HG03342 (cell line): ENCODE measurements around the gene COPG1.
"Not testable (repeated sequence)": the region's sequence is repeated elsewhere in the genome, so short reads cannot be mapped to it uniquely, and the experiment has no call there.

Experiments
- ATAC-seq: cut with Tn5 transposase; IDR thresholded peaks from one replicate; pipeline ENCODE4 v1.9.1; 2021; ENCODE audit warnings: mild to moderate bottlenecking, moderate library complexity; ENCODE audit not compliant: unreplicated experiment

Gene COPG1

GRCh38 chr3:129240436-129240835 lies 9.0 kb upstream of the COPG1 start:
- ATAC-seq, result no peak

DNA sequence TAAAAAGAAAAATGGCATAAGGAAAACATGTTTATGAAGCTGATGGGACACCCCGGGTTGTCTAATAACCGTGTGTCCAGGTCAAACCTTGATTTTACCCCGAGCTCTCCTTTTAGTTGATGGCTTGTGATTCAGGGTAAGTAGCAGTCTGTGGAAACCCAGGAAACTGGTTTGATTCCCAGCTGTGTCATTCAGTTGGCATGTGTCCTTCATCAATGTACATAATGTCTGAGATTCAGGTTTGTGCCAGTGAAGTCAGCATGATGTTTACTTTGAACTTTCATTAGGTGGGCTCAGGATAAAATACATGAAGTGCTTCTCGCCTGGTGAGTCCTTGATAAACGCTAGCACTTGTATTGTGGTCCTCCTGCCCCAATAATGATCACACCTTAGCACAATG lies 4.3 kb upstream of the COPG1 start:
- no peak for ATAC-seq

DNA sequence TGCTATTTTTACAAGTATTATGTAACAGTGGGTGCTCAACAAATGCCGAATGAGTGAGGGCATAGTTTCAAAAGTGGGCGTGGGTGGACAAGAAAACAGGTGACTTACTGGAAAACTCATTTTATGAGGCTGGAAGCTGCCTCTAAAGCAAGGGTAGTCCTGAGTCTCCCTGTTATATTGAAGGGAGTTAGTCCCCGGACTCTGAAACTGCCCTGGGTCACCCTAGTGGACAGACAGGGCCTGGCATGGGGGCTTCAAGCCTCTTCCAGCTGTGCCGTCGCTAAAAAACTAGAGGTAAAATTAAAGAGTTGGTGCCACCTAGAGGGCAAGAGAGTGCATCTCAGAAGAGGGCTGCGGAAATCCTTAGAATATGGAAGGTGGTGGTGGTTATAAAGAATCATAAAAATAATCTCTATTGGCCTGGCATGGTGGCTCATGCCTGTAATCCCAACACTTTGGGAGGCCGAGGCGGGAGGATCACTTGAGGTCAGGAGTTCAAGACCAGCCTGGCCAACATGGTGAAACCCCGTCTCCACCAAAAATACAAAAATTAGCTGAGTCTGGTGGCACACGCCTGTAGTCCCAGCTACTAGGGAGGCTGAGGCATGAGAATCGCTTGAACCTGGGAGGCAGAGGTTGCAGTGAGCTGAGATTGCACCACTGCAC lies 3.6 kb upstream of the COPG1 start:
- ATAC-seq, result peak; percentile 68

- no peak for ATAC-seq
Observed at GRCh38 chr3:129246636-129247035, 2.8 kb upstream of the COPG1 start.

DNA sequence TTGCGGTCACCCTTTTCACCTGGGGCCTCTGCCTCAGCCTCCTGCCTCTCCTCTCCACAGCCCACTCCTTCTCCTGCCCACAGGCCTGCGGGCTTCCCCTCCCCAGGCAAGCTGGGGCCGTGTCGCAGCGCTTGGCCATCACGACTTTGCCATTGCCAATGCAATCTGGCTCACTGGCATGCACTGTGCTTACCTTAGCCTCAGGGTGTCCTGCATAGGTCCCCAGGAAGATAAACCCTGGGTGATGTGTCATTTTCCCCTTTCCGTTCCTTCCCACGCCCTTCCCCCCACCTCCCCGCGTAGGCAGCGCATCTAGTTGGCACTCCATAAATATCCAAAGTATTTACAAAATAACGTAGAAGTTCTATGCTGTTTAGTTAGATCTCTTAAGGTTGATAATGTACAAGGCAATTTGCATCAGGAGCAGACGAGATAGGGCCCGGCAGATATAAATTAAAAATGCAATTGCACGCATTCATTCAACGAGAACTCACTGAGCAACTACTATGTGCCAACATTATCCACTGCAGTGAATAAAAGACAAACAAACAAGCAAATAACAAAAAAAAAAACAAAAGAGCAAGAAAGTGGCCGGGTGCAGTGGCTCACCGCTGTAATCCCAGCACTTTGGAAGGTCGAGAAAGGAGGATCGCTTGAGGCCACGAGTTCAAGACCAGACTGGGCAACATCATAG lies 973 bp upstream of the COPG1 start:
- ATAC-seq, result no peak

- no peak for ATAC-seq
Observed at GRCh38 chr3:129252748-129253147, 3.3 kb downstream of the COPG1 start.

DNA sequence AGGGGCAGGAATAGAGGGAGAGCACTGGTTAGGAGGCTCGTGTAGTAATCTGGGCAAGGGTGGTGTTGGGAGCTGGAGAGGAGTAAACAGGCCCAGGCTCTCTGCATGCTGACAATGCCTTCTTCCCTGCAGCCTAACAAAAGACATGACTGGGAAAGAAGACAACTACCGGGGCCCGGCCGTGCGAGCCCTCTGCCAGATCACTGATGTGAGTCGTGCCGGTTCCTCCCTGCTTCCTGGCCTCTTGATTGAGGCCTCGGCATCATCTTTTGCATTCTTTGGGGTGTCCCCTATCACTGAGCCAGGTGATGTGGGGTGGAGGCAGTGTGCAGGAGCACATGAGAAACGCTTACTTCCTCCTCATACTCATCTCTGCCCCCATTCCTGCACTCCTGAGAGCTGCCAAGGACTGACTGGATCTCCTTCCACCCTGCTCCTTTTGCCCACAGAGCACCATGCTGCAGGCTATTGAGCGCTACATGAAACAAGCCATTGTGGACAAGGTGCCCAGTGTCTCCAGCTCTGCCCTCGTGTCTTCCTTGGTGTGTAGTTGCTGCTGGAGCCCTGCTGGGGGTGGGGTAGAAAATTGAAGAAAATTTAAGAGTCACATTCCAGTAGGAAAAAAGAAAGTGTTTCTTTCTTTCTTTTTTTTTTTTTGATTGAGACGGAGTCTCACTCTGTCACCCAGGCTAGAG lies 5.3 kb downstream of the COPG1 start:
- no peak for ATAC-seq

DNA sequence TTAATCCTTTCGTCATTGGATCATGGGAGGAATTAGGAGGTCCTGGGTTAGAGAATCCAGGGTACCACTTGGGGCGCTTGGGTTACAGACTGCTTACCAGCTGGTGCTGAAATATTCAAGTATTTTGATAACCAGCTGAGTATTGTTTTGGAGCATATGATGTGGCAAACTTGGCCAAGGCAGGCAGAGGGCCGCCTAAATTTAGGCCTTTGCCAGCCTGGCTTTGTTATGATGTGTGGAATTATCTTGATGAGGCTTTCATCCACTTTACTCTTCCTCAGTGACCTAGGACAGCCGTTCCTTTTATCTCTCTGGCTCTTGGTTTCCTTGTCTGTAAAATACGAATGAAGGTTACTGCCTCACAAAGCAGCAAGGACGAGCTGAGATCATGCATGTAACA lies 6.9 kb downstream of the COPG1 start:
- ATAC-seq, result no peak

DNA sequence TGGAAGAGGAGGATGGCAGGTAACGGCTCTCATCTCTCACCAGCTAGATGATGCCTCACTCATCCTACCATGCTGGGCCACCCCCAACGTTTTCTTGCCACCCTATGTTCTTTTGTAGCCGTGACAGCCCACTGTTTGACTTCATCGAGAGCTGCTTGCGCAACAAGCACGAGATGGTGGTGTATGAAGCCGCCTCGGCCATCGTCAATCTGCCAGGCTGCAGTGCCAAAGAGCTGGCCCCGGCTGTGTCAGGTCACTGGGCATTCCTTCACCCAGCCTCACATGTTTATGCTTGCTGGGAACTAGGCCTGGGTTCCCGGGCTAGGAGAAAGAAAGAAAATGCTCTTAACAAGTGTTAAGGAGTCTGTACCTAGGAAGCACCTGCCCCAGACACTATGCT lies 8.2 kb downstream of the COPG1 start:
- ATAC-seq, result no peak

DNA sequence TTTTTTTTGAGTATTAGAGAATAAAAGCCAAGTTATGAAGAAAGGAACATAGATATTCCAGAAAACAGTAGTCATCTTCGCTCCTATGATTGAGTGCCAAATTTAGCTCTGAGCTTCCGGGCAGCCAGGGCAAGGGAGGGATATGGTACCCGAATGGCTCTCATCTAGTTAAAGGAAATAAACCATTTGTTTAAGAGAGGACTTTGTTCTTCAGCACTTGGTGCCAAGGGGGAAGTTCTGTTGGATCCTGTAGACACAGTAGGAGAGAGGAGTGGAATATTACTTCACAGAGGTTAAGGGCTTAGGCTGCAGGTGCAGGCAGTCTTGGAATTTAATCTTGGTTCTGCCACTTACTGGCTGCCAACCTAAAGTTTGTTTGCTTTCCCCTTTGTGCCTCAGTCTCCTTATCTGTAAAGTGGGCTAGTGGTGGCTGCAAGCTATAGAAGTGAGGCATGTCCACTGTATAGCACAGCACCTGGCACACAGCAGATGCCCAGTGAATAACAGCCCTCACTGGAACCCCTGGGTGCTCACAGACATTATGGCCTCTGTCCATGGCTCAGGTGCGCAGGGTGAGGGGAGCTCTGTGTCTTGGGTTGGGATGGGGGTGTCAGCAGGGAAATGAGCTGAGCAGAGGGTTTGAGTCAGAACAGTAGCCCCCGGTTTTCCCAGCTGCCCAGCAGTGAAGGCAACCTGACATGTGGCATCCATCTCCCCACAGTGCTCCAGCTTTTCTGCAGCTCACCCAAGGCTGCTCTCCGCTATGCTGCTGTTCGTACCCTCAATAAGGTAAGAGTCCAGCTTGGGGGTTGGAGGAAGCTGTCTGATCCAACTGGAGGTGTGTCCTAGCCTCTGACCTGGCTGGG lies 10.4 kb downstream of the COPG1 start:
- ATAC-seq, result no peak

DNA sequence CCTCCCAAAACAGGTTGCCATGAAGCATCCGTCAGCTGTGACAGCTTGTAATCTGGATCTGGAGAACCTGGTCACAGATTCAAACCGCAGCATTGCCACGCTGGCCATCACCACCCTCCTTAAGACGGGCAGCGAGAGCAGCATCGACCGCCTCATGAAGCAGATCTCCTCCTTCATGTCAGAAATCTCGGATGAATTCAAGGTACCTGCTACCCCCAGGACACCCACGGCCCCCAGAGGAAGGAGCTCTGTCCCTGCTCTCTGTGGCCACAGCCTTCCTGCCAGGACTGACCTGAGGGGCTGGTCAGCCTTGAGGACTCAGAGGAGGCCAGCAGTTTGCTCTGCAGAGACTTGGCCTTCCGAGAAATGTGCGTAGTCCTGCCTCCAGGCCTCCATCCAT lies 11.2 kb downstream of the COPG1 start:
- no peak for ATAC-seq

- ATAC-seq, result no peak
Observed at GRCh38 chr3:129261894-129262293, 12.5 kb downstream of the COPG1 start.

- ATAC-seq, result no peak
Observed at GRCh38 chr3:129263161-129263910, 13.9 kb downstream of the COPG1 start.

GRCh38 chr3:129264994-129265393 lies 15.6 kb downstream of the COPG1 start:
- not testable (repeated sequence) for ATAC-seq

DNA sequence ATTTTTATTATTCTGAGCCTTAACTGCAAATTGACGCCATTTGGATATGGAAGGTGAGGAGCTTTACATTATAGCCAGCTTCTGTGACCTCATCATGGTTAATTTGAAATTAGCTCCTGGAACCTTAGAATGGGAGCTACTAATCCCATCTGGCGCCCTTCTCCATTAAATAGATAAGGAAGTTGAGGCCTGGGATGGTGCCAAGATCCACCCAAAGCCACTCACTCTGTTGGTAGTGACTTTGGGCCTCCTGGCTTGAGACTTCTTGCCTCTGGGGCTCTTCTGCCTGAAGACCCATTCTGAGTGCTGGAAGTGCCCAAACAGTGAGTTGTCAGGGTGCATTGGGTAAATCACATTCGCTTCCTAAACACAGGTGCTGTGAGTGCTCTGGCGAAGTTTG lies 17.2 kb downstream of the COPG1 start:
- ATAC-seq, result no peak

- no peak for ATAC-seq
Observed at GRCh38 chr3:129268396-129268795, 19.0 kb downstream of the COPG1 start.

DNA sequence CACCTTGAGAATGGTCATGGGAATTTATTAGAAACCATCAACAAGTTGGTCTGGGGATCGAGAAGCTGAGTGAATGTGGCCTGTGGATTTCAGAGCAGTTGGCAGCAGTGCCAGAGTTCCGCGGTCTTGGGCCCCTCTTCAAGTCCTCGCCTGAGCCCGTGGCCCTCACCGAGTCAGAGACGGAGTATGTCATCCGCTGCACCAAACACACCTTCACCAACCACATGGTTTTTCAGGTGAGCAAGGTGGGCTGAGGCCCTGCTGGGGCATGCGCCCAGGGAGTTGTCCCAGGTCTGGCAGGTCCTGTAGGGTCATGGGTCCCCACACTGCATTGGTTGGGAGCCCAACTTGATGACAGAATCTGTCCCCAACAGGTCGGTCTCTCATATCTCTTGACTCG lies 22.3 kb downstream of the COPG1 start:
- no peak for ATAC-seq

DNA sequence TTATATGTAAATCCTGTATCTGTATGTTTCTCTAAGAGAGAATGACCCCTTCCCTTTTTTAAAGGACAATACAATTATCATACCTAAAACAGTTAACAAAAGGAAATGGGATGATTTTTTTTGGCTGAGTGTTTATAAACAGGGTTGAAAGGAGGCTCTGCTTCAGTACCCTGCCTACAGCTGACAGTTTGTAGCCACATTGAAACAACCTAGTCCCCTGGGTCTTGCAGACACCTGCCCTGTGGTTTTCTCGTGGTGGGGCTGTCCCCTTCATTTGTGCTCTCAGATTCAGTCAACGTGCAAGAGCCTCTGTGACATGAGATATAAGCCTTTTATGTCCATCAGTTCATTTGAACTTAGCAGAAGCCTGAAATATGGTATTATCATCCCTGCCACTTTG lies 27.0 kb downstream of the COPG1 start:
- ATAC-seq, result peak; percentile 82

DNA sequence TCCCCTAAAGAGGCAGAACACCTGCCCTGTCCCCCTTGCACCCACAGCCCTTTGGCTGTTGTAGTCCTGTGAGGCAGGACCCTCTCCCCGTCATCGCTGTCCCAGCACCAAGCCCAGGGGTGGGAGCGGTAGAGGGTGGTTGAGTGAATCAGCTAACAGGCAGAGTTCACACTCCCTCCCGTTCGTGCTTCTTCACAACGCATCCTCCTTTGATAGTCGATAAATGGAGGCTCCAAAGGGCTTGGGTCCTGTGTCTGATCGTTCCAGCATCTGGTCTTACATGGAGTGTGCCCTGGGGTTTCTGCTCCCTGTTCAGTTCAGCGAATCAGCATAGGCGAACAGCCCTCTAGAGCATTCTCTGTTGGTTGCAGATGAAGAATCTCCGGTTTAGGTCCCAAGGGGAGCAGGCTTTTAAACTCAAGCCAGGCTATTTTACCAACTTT lies 28.4 kb downstream of the COPG1 start:
- no peak for ATAC-seq

DNA sequence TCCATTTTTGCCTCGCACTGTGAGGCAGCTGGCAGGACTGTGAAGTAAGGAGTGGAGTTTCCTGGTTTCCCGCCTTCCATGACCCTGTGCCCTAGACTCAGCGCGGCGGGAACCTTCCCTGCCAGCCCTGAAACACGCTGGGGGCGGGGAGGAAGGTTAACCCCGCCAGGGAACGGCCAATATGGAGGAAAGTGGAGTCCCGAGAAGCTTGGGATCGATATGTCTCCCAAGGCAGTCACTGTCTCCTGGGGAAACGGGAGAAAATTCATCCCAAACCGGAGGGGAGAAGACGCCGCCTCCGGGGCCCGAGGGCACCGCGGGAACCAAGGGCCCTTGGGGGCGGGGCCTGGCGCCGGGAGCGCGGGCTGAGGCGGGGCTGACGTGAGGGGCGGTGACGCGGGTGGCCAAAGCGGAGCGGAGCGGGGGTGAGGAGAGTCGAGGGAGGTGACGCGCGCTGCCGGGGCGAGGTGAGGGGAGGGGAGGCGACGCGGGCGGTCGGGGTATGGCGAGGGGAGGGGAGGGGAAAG lies 29.1 kb downstream of the COPG1 start, which contains the start of gene HMCES:
Gene HMCES, plus strand, starts transcription at position 432 of the 527 bp plus-strand sequence. CDS start 863 bp downstream, outside the sequence.
- ATAC-seq, result peak; percentile 42
